HL-60 (cell line): ENCODE results near the gene KCNC1.

ENCODE experiments used
- CTCF ChIP-seq: IDR thresholded peaks from one replicate; pipeline ENCODE4 v1.5.1; 2011; ENCODE audit warnings: low read length, control low read depth, inconsistent platforms; ENCODE audit not compliant: insufficient read depth
- POLR2AphosphoS5 ChIP-seq: IDR thresholded peaks from 2 replicates; pipeline ENCODE4 v1.6.1; 2012; ENCODE audit warnings: low read depth

- TF ChIP-seq CTCF (no peak), POLR2AphosphoS5 (no peak)
Measured at GRCh38 chr11:17734986-17735817, 621 bp downstream of the KCNC1 start.
